Cardiac fibroblast (primary cell): ENCODE measurements around the gene CTR9.
A peak's percentile ranks its signal among the peaks of the same experiment; 100 is the strongest.

Experiments used
- DNase-seq, 2 donors: peaks; one replicate each; pipeline versions ENCODE4 v3.0.0 to v3.0.0-alpha.2; 2010; ENCODE audit warnings: low read depth in 2 of 2
- H3K4me3 ChIP-seq, 2 donors: replicated peaks in 1 of 2; 1 replicate in 1 of 2; 2 replicates in 1 of 2; pipeline ENCODE4 v1.5.1; 2011; ENCODE audit warnings: low read depth in 2 of 2, low read length in 2 of 2, mild to moderate bottlenecking in 2 of 2, moderate library complexity in 1 of 2
- CTCF ChIP-seq: IDR thresholded peaks from one replicate; pipeline ENCODE4 v1.5.1; 2011; ENCODE audit warnings: low read depth, mild to moderate bottlenecking, low read length, inconsistent platforms

The CTR9 gene

GRCh38 chr11:10800292-10800691, 49.2 kb downstream of the CTR9 start:
- no peak overlapping the region for H3K4me3 ChIP-seq
- DNase-seq: no peak
- no peak for TF ChIP-seq CTCF

- TF ChIP-seq CTCF: no peak
- H3K4me3 ChIP-seq: no peak overlapping the region
- no peak for DNase-seq
Observed at GRCh38 chr11:10803676-10804075, 52.6 kb downstream of the CTR9 start.

GRCh38 chr11:10805741-10806140, 54.7 kb downstream of the CTR9 start:
- no peak for DNase-seq
- no peak for TF ChIP-seq CTCF
- no peak overlapping the region for H3K4me3 ChIP-seq

GRCh38 chr11:10806206-10806605, 55.2 kb downstream of the CTR9 start:
- no peak for DNase-seq
- TF ChIP-seq CTCF: no peak
- H3K4me3 ChIP-seq: peak overlapping the region in 1 of 2 donors; percentile 90

- DNase-seq: peak; percentile 54 to 68
- TF ChIP-seq CTCF: no peak
Observed at GRCh38 chr11:10807493-10808234, 56.6 kb downstream of the CTR9 start.

GRCh38 chr11:10808235-10808552, 57.1 kb downstream of the CTR9 start:
- TF ChIP-seq CTCF: no peak
- no peak for DNase-seq
- peak overlapping the region; percentile 86 to 90 for H3K4me3 ChIP-seq

More at GRCh38 chr11:10807493-10808234, 56.6 kb downstream of the CTR9 start:
- H3K4me3 ChIP-seq: peak overlapping the region; percentile 86 to 90
